ENCODE data around the gene RILPL2.

GRCh38 chr12:123393747-123394146, 42.7 kb downstream of the RILPL2 start:
- TF ChIP-seq CTCF (IDR thresholded peaks at IDR 0.05), result no peak
- no peak for TF ChIP-seq POLR2A (IDR thresholded peaks at IDR 0.05)
